ENCODE data around the gene KLHDC4. TPM values are rescaled to one million over a fixed set of nuclear protein-coding genes. Genes with fewer than 3 reads are reported as not detected.

The KLHDC4 gene
- total and polyA plus RNA-seq, 9 of the 15 experiments (the other 6 are each of a cell fraction or from before 2014, with no cell fraction given) = 1.3 to 68.1 (median 32.8) TPM

DNA sequence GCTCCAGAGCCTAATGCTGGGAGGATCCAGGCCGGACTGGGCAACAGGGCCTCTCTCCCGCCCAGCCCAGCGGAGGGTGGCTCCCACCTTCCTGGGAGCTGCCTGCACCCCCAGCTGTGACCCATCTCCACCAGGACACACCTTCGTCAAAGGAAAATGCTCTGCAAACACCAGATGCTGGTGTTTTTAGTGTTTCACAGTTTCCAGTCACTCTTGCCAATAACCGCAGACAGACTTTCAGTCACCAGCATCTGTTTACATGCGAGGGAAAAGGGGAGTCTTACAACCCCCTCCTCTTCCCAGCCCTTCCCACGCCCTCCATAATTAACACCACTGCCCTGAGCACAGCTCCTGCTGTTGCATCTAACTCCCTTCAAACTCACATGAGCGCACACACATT, 25.3 kb downstream of the KLHDC4 start:
- Histone ChIP-seq H4K20me1 (replicated peaks; ENCODE audit: control insufficient read depth, insufficient read depth, low read length) (peaks cover 8% of the 10 kb centered on the region), H3K9ac (ENCODE audit: insufficient read depth in 1 of 2, low read depth in 2 of 2, low read length in 2 of 2) (peak overlapping the region in 1 of 2 experiments; percentile 71; a peak in 2 of 4 replicates), H3K4me3 (no peak overlapping the region), H2AFZ (ENCODE audit: low read depth, low read length) (no peak overlapping the region), H3K36me3 (ENCODE audit: control insufficient read depth, insufficient read depth, low read length) (peaks cover 71% of the 10 kb centered on the region), H3K79me2 (ENCODE audit: control insufficient read depth, insufficient read depth, low read length) (peaks cover 20% of the 10 kb centered on the region; the same call in 2 of the 3 replicates), H3K27ac (ENCODE audit: extremely low read depth, low read depth, low read length) (no peak overlapping the region), H3K27me3 (ENCODE audit: control insufficient read depth in 2 of 2, insufficient read depth in 2 of 2, low read length in 2 of 2) (no peaks in the 10 kb centered on the region), H3K4me2 (ENCODE audit: insufficient read depth, low read length) (no peak overlapping the region), H3K9me1 (ENCODE audit: control insufficient read depth, insufficient read depth, low read length) (no peaks in the 10 kb centered on the region), H3K9me3 (replicated peaks; ENCODE audit: control insufficient read depth, insufficient read depth, low read depth, low read length) (no peaks in the 10 kb centered on the region), H3K4me1 (replicated peaks in 1 of 2; ENCODE audit: control insufficient read depth in 2 of 2, insufficient read depth in 2 of 2, low read length in 2 of 2) (peaks cover 0 to 10% of the 10 kb centered on the region in 2 experiments; a peak in 3 of 5 replicates)
- in situ Hi-C loops (cut with MboI) (no loop called here), intact Hi-C loops (cut with micrococcal nuclease) (no loop called here)
- ATAC-seq (no peak), DNase-seq (ENCODE audit: extremely low read depth in 1 of 4, low spot score in 3 of 4) (no peak), FAIRE-seq (no peak)
- WGBS (ENCODE audit: insufficient coverage, low coverage, missing lambda C conversion rate) = 93% methylated on average over 7 of the region's 8 CpGs
- ChIA-PET POLR2A (no interaction called here), CTCF (ENCODE audit: low intra/inter-chr PET ratio) (no interaction called here)
- no TSS peak for BruUV-seq (replicated peaks)
- TF ChIP-seq YBX1 (IDR thresholded peaks at IDR 0.05) (no peak), ZNF778 (CRISPR knock-in tag; IDR thresholded peaks at IDR 0.05) (no peak)
- TF ChIP-seq, protein P1, sequence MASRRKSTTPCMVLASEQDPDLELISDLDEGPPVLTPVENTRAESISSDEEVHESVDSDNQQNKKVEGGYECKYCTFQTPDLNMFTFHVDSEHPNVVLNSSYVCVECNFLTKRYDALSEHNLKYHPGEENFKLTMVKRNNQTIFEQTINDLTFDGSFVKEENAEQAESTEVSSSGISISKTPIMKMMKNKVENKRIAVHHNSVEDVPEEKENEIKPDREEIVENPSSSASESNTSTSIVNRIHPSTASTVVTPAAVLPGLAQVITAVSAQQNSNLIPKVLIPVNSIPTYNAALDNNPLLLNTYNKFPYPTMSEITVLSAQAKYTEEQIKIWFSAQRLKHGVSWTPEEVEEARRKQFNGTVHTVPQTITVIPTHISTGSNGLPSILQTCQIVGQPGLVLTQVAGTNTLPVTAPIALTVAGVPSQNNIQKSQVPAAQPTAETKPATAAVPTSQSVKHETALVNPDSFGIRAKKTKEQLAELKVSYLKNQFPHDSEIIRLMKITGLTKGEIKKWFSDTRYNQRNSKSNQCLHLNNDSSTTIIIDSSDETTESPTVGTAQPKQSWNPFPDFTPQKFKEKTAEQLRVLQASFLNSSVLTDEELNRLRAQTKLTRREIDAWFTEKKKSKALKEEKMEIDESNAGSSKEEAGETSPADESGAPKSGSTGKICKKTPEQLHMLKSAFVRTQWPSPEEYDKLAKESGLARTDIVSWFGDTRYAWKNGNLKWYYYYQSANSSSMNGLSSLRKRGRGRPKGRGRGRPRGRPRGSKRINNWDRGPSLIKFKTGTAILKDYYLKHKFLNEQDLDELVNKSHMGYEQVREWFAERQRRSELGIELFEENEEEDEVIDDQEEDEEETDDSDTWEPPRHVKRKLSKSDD (conservative IDR thresholded peaks at IDR 0.05; ENCODE audit: low read length) = no peak

DNA sequence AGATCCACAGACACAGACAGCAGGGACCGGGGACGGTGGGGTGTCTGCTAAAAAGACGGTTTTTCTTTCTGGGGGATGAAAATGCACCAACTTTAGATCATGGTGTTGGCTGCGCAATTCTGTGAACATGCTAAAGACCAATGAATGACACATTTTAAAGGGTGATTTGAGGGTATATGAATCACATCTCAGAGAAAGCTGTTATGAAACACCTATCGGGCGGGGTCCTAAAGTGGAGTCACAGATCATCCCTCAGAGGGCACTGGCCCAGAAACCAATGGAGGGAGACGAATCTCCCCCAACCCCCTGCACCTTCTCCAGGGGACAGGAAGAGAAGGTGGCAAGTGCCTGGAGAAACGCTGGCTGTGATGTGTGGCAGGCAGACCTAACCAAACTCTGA, 26.0 kb downstream of the KLHDC4 start:
- Histone ChIP-seq H3K27me3 (ENCODE audit: control insufficient read depth in 2 of 2, insufficient read depth in 2 of 2, low read length in 2 of 2) (no peaks in the 10 kb centered on the region), H3K4me2 (ENCODE audit: insufficient read depth, low read length) (no peak overlapping the region), H2AFZ (ENCODE audit: low read depth, low read length) (no peak overlapping the region), H3K9me1 (ENCODE audit: control insufficient read depth, insufficient read depth, low read length) (no peaks in the 10 kb centered on the region), H3K27ac (ENCODE audit: extremely low read depth, low read depth, low read length) (no peak overlapping the region), H3K79me2 (ENCODE audit: control insufficient read depth, insufficient read depth, low read length) (peaks cover 19% of the 10 kb centered on the region; the same call in 2 of the 3 replicates), H4K20me1 (replicated peaks; ENCODE audit: control insufficient read depth, insufficient read depth, low read length) (peaks cover 8% of the 10 kb centered on the region), H3K9ac (ENCODE audit: insufficient read depth in 1 of 2, low read depth in 2 of 2, low read length in 2 of 2) (no peak overlapping the region; a peak in 1 of 4 replicates), H3K9me3 (replicated peaks; ENCODE audit: control insufficient read depth, insufficient read depth, low read depth, low read length) (no peaks in the 10 kb centered on the region), H3K4me3 (no peak overlapping the region), H3K4me1 (replicated peaks in 1 of 2; ENCODE audit: control insufficient read depth in 2 of 2, insufficient read depth in 2 of 2, low read length in 2 of 2) (peaks cover 0 to 11% of the 10 kb centered on the region in 2 experiments; a peak in 3 of 5 replicates), H3K36me3 (ENCODE audit: control insufficient read depth, insufficient read depth, low read length) (peaks cover 64% of the 10 kb centered on the region)
- BruUV-seq (replicated peaks) = no TSS peak
- CTCF ChIA-PET (ENCODE audit: low intra/inter-chr PET ratio) = no interaction called here
- TF ChIP-seq NCOA2 (IDR thresholded peaks at IDR 0.05; ENCODE audit: partially characterized antibody in 2 of 2) (no peak), CBFA2T2 (conservative IDR thresholded peaks at IDR 0.05) (no peak), SP2 (IDR thresholded peaks at IDR 0.05; ENCODE audit: extremely low read depth, low read depth, low read length, poor library complexity, severe bottlenecking) (no peak)
- TF ChIP-seq, protein P2, sequence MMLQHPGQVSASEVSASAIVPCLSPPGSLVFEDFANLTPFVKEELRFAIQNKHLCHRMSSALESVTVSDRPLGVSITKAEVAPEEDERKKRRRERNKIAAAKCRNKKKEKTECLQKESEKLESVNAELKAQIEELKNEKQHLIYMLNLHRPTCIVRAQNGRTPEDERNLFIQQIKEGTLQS (IDR thresholded peaks at IDR 0.05) = no peak
- TF ChIP-seq, protein P2 (CRISPR knock-in tag; conservative IDR thresholded peaks at IDR 0.05) = no peak
- intact Hi-C loops (cut with micrococcal nuclease) (no loop called here), in situ Hi-C loops (cut with MboI) (no loop called here)
- DNase-seq (ENCODE audit: extremely low read depth in 1 of 4, low spot score in 3 of 4) (no peak), ATAC-seq (no peak), FAIRE-seq (no peak)
- POLR2A ChIA-PET = no interaction called here
- WGBS (ENCODE audit: insufficient coverage, low coverage, missing lambda C conversion rate) = 88% methylated on average over 8 of the region's 8 CpGs
